Peyer's patch (tissue), 4 donors: ENCODE results near the gene SEC24D. TPM values are rescaled to one million over a fixed set of nuclear protein-coding genes. Genes with fewer than 3 reads are reported as not detected.

Source experiments
- DNase-seq, 3 donors: peaks; one replicate each; pipeline ENCODE4 v3.0.0-alpha.2; 2017 to 2019
- H3K27ac ChIP-seq, 4 donors: fragments of 200-600 bp; sonication (generic); one replicate each; pipeline ENCODE4 v1.5.1; 2016 to 2019
- H3K27me3 ChIP-seq, 2 donors: fragments of 200-600 bp; sonication (generic); one replicate each; pipeline ENCODE4 v1.5.1; 2019
- H3K36me3 ChIP-seq, 3 donors: fragments of 200-600 bp; sonication (generic); one replicate each; pipeline ENCODE4 v1.5.1; 2016 to 2019
- H3K4me1 ChIP-seq, 4 donors: fragments of 200-600 bp; sonication (generic); one replicate each; pipeline ENCODE4 v1.5.1; 2016 to 2019
- H3K4me3 ChIP-seq, 4 donors: fragments of 200-600 bp; sonication (generic); 1 replicate in 3 of 4; 2 replicates in 1 of 4; pipeline ENCODE4 v1.5.1; 2016 to 2019; ENCODE audit warnings: mild to moderate bottlenecking in 1 of 4
- H3K9me3 ChIP-seq, 4 donors: fragments of 200-600 bp; sonication (generic); one replicate each; pipeline ENCODE4 v1.5.1; 2016 to 2019; ENCODE audit warnings: mild to moderate bottlenecking in 1 of 4
- CTCF ChIP-seq, 6 experiments: fragments of 450-650 bp in 4 of 6; fragments of 200-600 bp in 2 of 6; sonication (generic) in 1 of 6; IDR thresholded peaks; one replicate each; pipeline ENCODE4 v1.5.1; 2017 to 2019; ENCODE audit warnings: antibody characterized with exemption in 6 of 6, mild to moderate bottlenecking in 3 of 6, moderate library complexity in 1 of 6
- POLR2A ChIP-seq, 2 donors: fragments of 450-650 bp; IDR thresholded peaks; one replicate each; pipeline ENCODE4 v1.5.1; 2017; ENCODE audit warnings: antibody characterized with exemption in 2 of 2, mild to moderate bottlenecking in 2 of 2, moderate library complexity in 2 of 2
- total RNA-seq, 4 donors: library from RNA; depleted of rRNA; stranded (reverse); fragments of >200 nt; gene quantifications; one replicate each; pipeline ENCODE4 v1.1.0, GENCODE V29; 2016

SEC24D gene
- total RNA-seq, 4 donors from 2014 or later = 52.8 to 117 (median 76.0) TPM

- Histone ChIP-seq H3K27ac (peak overlapping the region; percentile 93 to 99 (median 96)), H3K36me3 (peaks cover 0 to 23% (median 0%) of the 10 kb centered on the region in 3 donors), H3K4me1 (peaks cover 0 to 16% (median 3%) of the 10 kb centered on the region in 4 donors), H3K4me3 (peak overlapping the region; percentile 91 to 99 (median 96)), H3K27me3 (no peaks in the 10 kb centered on the region), H3K9me3 (no peaks in the 10 kb centered on the region)
- DNase-seq = peak; percentile 60 to 87 (median 68)
- TF ChIP-seq POLR2A (IDR thresholded peaks at IDR 0.05) = peak; percentile 26 to 62
- no peak for TF ChIP-seq CTCF (IDR thresholded peaks at IDR 0.05)
Observed at GRCh38 chr4:118834960-118835569, 861 bp downstream of the SEC24D start.

GRCh38 chr4:118834070-118834469, 1.9 kb downstream of the SEC24D start:
- no peak for DNase-seq
- Histone ChIP-seq H3K36me3 (peaks cover 0 to 32% (median 0%) of the 10 kb centered on the region in 3 donors), H3K27ac (no peak overlapping the region), H3K27me3 (no peaks in the 10 kb centered on the region), H3K9me3 (no peaks in the 10 kb centered on the region), H3K4me1 (peaks cover 0 to 16% (median 3%) of the 10 kb centered on the region in 4 donors), H3K4me3 (peak overlapping the region in 1 of 4 donors; percentile 91)
- no peak for TF ChIP-seq CTCF (IDR thresholded peaks at IDR 0.05)
- no peak for TF ChIP-seq POLR2A (IDR thresholded peaks at IDR 0.05)

GRCh38 chr4:118833192-118833820, 2.6 kb downstream of the SEC24D start:
- peaks cover 0 to 36% (median 0%) of the 10 kb centered on the region in 3 donors for H3K36me3 ChIP-seq
- no peak overlapping the region for H3K27ac ChIP-seq
- no peaks in the 10 kb centered on the region for H3K27me3 ChIP-seq
- TF ChIP-seq POLR2A (IDR thresholded peaks at IDR 0.05) (no peak), CTCF (IDR thresholded peaks at IDR 0.05) (no peak)
- no peaks in the 10 kb centered on the region for H3K9me3 ChIP-seq
- no peak for DNase-seq
- H3K4me3 ChIP-seq = no peak overlapping the region
- H3K4me1 ChIP-seq = peaks cover 0 to 16% (median 3%) of the 10 kb centered on the region in 4 donors

- H3K27me3 ChIP-seq = no peaks in the 10 kb centered on the region
- no peaks in the 10 kb centered on the region for H3K9me3 ChIP-seq
- H3K27ac ChIP-seq = no peak overlapping the region
- peaks cover 0 to 43% (median 0%) of the 10 kb centered on the region in 3 donors for H3K36me3 ChIP-seq
- TF ChIP-seq CTCF (IDR thresholded peaks at IDR 0.05) = no peak
- TF ChIP-seq POLR2A (IDR thresholded peaks at IDR 0.05) = no peak
- H3K4me1 ChIP-seq = peaks cover 0 to 23% (median 0%) of the 10 kb centered on the region in 4 donors
- no peak overlapping the region for H3K4me3 ChIP-seq
- DNase-seq = no peak
Observed at GRCh38 chr4:118829107-118829506, 6.8 kb downstream of the SEC24D start.

- H3K27me3 ChIP-seq = no peaks in the 10 kb centered on the region
- peak overlapping the region in 2 of 4 donors; percentile 11 to 51 for H3K27ac ChIP-seq
- H3K9me3 ChIP-seq = no peaks in the 10 kb centered on the region
- H3K4me1 ChIP-seq = peaks cover 0 to 37% (median 0%) of the 10 kb centered on the region in 4 donors
- H3K36me3 ChIP-seq = peaks cover 0 to 41% (median 0%) of the 10 kb centered on the region in 3 donors
- peak in 2 of 3 donors; percentile 61 to 79 for DNase-seq
- TF ChIP-seq POLR2A (IDR thresholded peaks at IDR 0.05) (peak in 1 of 2 donors; percentile 9), CTCF (IDR thresholded peaks at IDR 0.05) (no peak)
- H3K4me3 ChIP-seq = peak overlapping the region in 1 of 4 donors; percentile 28
Observed at GRCh38 chr4:118826723-118827444, 9.0 kb downstream of the SEC24D start.
